GM21423 (cell line): ENCODE measurements around the gene PALMD.

Experiments
- ATAC-seq: cut with Tn5 transposase; IDR thresholded peaks from one replicate; pipeline ENCODE4 v1.9.1; 2021; ENCODE audit warnings: mild to moderate bottlenecking, moderate library complexity; ENCODE audit not compliant: unreplicated experiment

PALMD gene

DNA sequence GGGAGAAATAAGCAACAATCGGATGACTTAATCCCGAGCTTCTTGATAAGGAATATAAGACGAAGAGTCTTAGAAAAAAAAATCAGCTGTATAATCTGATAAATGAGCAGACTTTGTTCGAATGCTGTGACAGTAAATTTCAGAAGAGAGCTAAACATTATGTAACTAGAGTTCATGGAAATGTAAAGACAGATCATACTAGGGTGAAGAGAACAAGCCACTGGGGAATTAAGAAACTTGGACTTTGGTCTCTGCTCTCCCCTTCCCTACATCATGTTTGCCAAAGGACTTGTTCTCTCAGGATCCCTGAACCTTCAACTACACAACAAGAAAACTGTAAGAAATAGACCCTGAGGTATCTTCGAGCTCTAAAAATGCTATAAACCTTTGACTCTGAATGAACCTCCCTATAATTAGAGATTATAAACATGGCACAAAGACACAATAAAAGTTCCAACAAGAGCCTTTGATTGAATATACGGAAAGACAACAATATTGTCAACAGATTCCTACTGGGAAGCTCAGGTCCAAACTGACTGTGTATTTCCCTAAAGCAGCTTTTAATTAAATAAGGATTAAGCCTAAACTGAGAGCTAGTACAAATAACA is 93.0 kb downstream of the PALMD start:
- ATAC-seq = no peak

DNA sequence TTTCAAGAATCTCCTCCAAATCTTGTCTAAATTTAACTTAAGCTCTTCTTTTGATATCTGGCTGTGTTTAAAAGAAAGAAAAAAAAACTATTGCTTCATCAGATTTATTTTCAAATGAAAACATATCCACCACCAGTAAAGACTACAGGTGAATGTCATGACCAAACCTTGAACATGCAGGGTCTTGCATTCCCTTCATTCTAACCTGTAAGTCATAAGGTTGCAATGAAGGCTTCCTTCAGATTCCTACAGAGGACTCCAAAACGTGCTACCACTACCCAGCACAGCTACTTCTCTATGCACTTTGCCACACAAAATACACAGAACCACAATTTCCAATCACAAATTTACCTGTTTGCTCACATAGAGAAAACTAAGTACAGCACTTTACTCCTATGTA is 94.2 kb downstream of the PALMD start:
- ATAC-seq = no peak
